Measurements from ENCODE around the gene DENND1C. TPM values are rescaled to one million over a fixed set of nuclear protein-coding genes. Genes with fewer than 3 reads are reported as not detected.

DENND1C gene
- total and polyA plus RNA-seq, 9 donors: 0.63 to 2.3 (median 1.00) TPM

- intact Hi-C loops (cut with DNase I): no loop called here
- 94 to 98% (median 96%) methylated on average over 2 of the region's 2 CpGs for WGBS, 3 donors
- Histone ChIP-seq H3K9me3 (peaks cover 0 to 10% of the 10 kb centered on the region in 2 donors), H3K36me3 (no peaks in the 10 kb centered on the region), H3K4me3 (no peak overlapping the region), H3K4me1 (ENCODE audit: insufficient read depth) (peaks cover under 1% of the 10 kb centered on the region), H3K27ac (no peak overlapping the region), H3K27me3 (no peaks in the 10 kb centered on the region)
- no peak for DNase-seq
- TF ChIP-seq POLR2A (IDR thresholded peaks at IDR 0.05): no peak
Measured at GRCh38 chr19:6452899-6453298, 28.7 kb downstream of the DENND1C start.

GRCh38 chr19:6452223-6452614, 29.4 kb downstream of the DENND1C start:
- no peak overlapping the region for H3K4me3 ChIP-seq
- no peak overlapping the region for H3K27ac ChIP-seq
- TF ChIP-seq POLR2A (IDR thresholded peaks at IDR 0.05) (no peak), CTCF (IDR thresholded peaks at IDR 0.05) (no peak), EP300 (IDR thresholded peaks at IDR 0.05) (no peak)
- intact Hi-C loops (cut with DNase I): no loop called here
- no peaks in the 10 kb centered on the region for H3K36me3 ChIP-seq
- no peaks in the 10 kb centered on the region for H3K27me3 ChIP-seq
- H3K4me1 ChIP-seq (ENCODE audit: insufficient read depth): no peaks in the 10 kb centered on the region
- no peak for DNase-seq
- H3K9me3 ChIP-seq: peaks cover 0 to 10% of the 10 kb centered on the region in 2 donors
- WGBS, 3 donors: 93 to 95% (median 94%) methylated on average over 19 of the region's 19 CpGs

- Histone ChIP-seq H3K4me1 (ENCODE audit: insufficient read depth) (no peaks in the 10 kb centered on the region), H3K27ac (no peak overlapping the region), H3K27me3 (no peaks in the 10 kb centered on the region), H3K36me3 (no peaks in the 10 kb centered on the region), H3K4me3 (no peak overlapping the region), H3K9me3 (peaks cover 0 to 10% of the 10 kb centered on the region in 2 donors)
- no peak for DNase-seq
- intact Hi-C loops (cut with DNase I): no loop called here
- WGBS, 3 donors: 86 to 90% (median 90%) methylated on average over 7 of the region's 7 CpGs
- TF ChIP-seq POLR2A (IDR thresholded peaks at IDR 0.05) (no peak), EP300 (IDR thresholded peaks at IDR 0.05) (no peak), CTCF (IDR thresholded peaks at IDR 0.05) (no peak)
Measured at GRCh38 chr19:6451583-6452222, 29.9 kb downstream of the DENND1C start.

- Histone ChIP-seq H3K27me3 (no peaks in the 10 kb centered on the region), H3K36me3 (no peaks in the 10 kb centered on the region), H3K9me3 (peaks cover 0 to 17% of the 10 kb centered on the region in 2 donors), H3K27ac (no peak overlapping the region), H3K4me3 (no peak overlapping the region), H3K4me1 (ENCODE audit: insufficient read depth) (no peaks in the 10 kb centered on the region)
- intact Hi-C loops (cut with DNase I): no loop called here
- no peak for DNase-seq
- WGBS, 3 donors: 95 to 98% (median 97%) methylated on average over 5 of the region's 5 CpGs
- TF ChIP-seq EP300 (IDR thresholded peaks at IDR 0.05) (no peak), CTCF (IDR thresholded peaks at IDR 0.05) (no peak), POLR2A (IDR thresholded peaks at IDR 0.05) (no peak)
Measured at GRCh38 chr19:6450166-6450565, 31.4 kb downstream of the DENND1C start.

- DNase-seq: no peak
- Histone ChIP-seq H3K36me3 (no peaks in the 10 kb centered on the region), H3K27me3 (no peaks in the 10 kb centered on the region), H3K27ac (no peak overlapping the region), H3K4me1 (ENCODE audit: insufficient read depth) (no peaks in the 10 kb centered on the region), H3K4me3 (no peak overlapping the region), H3K9me3 (peaks cover 0 to 8% of the 10 kb centered on the region in 2 donors)
- intact Hi-C loops (cut with DNase I): no loop called here
- WGBS, 3 donors: 83 to 95% (median 94%) methylated on average over 3 of the region's 3 CpGs
- TF ChIP-seq POLR2A (IDR thresholded peaks at IDR 0.05): no peak
- no peak for TF ChIP-seq CTCF (IDR thresholded peaks at IDR 0.05)
- no peak for TF ChIP-seq EP300 (IDR thresholded peaks at IDR 0.05)
Measured at GRCh38 chr19:6448045-6448444, 33.5 kb downstream of the DENND1C start.

Measured in ovary (tissue), 9 donors.